Amygdala (tissue), 56 donors: Measurements from ENCODE around the gene PROK1.

Experiments used
- DNase-seq, 56 donors: peaks; one replicate each; lab custom pipeline; 2025; lab: John Stamatoyannopoulos, UW

Gene PROK1

GRCh38 chr1:110464340-110464739 is 13.4 kb downstream of the PROK1 start:
- DNase-seq, result no peak

GRCh38 chr1:110465038-110465813 is 14.3 kb downstream of the PROK1 start:
- no peak for DNase-seq

GRCh38 chr1:110465814-110466380 is 14.9 kb downstream of the PROK1 start:
- DNase-seq, result no peak

GRCh38 chr1:110466646-110467280 is 15.8 kb downstream of the PROK1 start:
- peak in 1 of 56 donors; percentile 21 for DNase-seq

- no peak for DNase-seq
These were observed 20.2 kb downstream of the PROK1 start for GRCh38 chr1:110471131-110471530.

GRCh38 chr1:110472546-110472945 is 21.6 kb downstream of the PROK1 start:
- no peak for DNase-seq

- no peak for DNase-seq
These were observed 23.5 kb downstream of the PROK1 start for GRCh38 chr1:110474444-110474843.

- no peak for DNase-seq
These were observed 24.5 kb downstream of the PROK1 start for GRCh38 chr1:110475362-110476027.

- DNase-seq, result no peak
These were observed 25.2 kb downstream of the PROK1 start for GRCh38 chr1:110476028-110476765.

- no peak for DNase-seq
These were observed 26.1 kb downstream of the PROK1 start for GRCh38 chr1:110477041-110477440.

- no peak for DNase-seq
These were observed 26.6 kb downstream of the PROK1 start for GRCh38 chr1:110477445-110477957.

- DNase-seq, result no peak
These were observed 27.2 kb downstream of the PROK1 start for GRCh38 chr1:110477967-110478640.

- no peak for DNase-seq
These were observed 27.9 kb downstream of the PROK1 start for GRCh38 chr1:110478886-110479285.

- DNase-seq, result no peak
These were observed 29.6 kb downstream of the PROK1 start for GRCh38 chr1:110480356-110481096.

- no peak for DNase-seq
These were observed 31.1 kb downstream of the PROK1 start for GRCh38 chr1:110481968-110482623.

- DNase-seq, result no peak
These were observed 31.8 kb downstream of the PROK1 start for GRCh38 chr1:110482662-110483307.

- peak in 1 of 56 donors; percentile 15 for DNase-seq
These were observed 32.3 kb downstream of the PROK1 start for GRCh38 chr1:110483308-110483685.

- DNase-seq, result no peak
These were observed 33.9 kb downstream of the PROK1 start for GRCh38 chr1:110484801-110485200.
